ENCODE measurements around the gene CHIA.

DNA sequence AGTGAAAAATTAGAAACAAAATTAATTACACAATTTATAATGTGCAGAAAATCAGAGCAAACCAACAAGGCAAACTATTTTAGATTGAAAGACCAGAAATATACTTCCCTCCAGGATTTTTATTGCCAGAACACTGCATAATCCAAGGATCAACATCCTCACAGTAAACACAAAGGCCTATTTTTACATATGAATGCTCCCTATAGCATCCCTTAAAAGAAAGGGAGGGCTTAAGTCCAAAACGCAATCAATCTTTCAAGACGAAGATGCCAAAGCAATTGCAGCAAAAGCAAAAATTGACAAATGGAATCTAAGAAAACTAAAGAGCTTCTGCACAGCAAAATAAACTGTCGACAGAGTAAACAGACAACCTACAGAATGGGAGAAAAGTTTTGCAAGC lies 18.6 kb upstream of the CHIA start:
- TF ChIP-seq, protein P1, sequence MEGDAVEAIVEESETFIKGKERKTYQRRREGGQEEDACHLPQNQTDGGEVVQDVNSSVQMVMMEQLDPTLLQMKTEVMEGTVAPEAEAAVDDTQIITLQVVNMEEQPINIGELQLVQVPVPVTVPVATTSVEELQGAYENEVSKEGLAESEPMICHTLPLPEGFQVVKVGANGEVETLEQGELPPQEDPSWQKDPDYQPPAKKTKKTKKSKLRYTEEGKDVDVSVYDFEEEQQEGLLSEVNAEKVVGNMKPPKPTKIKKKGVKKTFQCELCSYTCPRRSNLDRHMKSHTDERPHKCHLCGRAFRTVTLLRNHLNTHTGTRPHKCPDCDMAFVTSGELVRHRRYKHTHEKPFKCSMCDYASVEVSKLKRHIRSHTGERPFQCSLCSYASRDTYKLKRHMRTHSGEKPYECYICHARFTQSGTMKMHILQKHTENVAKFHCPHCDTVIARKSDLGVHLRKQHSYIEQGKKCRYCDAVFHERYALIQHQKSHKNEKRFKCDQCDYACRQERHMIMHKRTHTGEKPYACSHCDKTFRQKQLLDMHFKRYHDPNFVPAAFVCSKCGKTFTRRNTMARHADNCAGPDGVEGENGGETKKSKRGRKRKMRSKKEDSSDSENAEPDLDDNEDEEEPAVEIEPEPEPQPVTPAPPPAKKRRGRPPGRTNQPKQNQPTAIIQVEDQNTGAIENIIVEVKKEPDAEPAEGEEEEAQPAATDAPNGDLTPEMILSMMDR (IDR thresholded peaks at IDR 0.05) = no peak
- TF ChIP-seq POLR2AphosphoS5 (IDR thresholded peaks at IDR 0.05) (no peak), POLR2A (IDR thresholded peaks at IDR 0.05) (no peak), EP300 (IDR thresholded peaks at IDR 0.05) (no peak)

Data from gastroesophageal sphincter (tissue), 3 donors.